Measurements from ENCODE around the gene HEATR3.

HEATR3 gene

DNA sequence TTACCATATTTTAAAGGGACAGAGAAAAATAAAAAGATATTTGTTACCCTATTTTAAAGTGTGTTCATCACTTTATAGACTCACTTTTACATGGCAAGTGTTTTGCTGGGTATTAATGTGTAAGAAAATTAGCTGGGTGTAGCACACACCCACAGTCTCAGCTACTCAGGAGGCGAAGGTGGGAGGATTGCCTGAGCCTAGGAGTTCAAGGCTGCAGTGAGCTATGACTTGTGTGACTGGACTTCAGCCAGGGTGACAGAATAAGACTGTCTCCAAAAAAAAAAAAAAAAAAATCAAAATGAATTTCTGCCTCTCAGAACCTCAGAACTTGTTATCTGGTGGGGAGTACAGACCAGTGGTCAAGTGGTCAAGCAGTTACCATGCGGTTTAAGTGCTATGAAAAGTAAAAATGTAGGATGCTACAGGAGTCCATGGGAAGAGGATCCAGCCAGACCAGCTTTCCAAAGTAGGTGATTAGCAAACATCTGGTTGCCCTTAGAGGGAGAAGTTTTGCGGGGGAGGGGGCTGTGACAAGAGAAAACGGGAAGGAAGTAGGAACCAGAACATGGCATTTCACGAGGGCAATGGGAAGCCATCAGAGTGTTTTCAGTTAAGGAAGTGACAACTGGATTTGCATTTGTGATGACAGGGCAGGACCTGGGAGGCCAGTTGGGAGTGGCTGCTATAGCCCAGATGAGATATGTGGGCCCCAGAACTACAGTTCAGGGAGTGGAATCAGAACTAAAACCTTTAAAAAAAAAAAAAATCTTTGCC is 26.8 kb upstream of the HEATR3 start:
- H3K27ac ChIP-seq, result no peak overlapping the region
- TF ChIP-seq, protein P1, sequence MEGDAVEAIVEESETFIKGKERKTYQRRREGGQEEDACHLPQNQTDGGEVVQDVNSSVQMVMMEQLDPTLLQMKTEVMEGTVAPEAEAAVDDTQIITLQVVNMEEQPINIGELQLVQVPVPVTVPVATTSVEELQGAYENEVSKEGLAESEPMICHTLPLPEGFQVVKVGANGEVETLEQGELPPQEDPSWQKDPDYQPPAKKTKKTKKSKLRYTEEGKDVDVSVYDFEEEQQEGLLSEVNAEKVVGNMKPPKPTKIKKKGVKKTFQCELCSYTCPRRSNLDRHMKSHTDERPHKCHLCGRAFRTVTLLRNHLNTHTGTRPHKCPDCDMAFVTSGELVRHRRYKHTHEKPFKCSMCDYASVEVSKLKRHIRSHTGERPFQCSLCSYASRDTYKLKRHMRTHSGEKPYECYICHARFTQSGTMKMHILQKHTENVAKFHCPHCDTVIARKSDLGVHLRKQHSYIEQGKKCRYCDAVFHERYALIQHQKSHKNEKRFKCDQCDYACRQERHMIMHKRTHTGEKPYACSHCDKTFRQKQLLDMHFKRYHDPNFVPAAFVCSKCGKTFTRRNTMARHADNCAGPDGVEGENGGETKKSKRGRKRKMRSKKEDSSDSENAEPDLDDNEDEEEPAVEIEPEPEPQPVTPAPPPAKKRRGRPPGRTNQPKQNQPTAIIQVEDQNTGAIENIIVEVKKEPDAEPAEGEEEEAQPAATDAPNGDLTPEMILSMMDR (conservative IDR thresholded peaks at IDR 0.05; ENCODE audit: low read depth), result no peak
- ChIA-PET POLR2A (ENCODE audit: low non-redundant PET) (no interaction called here), CTCF (interaction anchor here (0.6 kb wide), 1 partner anchor 631 kb away, joined by 3 read pairs; no protein-coding TSS in a partner anchor)
- DNase-seq (ENCODE audit: low spot score), result no peak

DNA sequence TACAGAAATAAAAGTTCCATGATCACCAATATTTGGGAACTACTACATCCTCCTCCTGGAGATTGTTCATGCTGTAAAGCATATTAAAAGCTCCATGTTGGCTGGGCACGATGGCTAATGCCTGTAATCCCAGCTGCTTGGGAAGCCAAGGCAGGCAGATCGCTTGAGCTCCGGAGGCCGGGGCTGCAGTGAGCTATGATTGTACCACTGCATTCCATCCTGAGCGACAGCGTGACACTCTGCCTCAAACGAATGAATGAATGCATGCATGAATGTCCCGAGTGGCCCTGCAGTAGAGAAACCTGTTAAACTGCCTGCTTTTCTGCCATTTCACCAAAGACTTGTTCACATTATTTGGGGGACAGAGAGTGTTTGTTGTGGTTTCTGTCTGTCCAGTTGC is 25.8 kb upstream of the HEATR3 start:
- no peak for DNase-seq (ENCODE audit: low spot score)
- ChIA-PET CTCF (interaction anchor here (1.7 kb wide), 1 partner anchor 15 kb away, joined by 6 read pairs; the partner anchor contains the start of gene CNEP1R1), POLR2A (ENCODE audit: low non-redundant PET) (no interaction called here)
- TF ChIP-seq, protein P1 (conservative IDR thresholded peaks at IDR 0.05; ENCODE audit: low read depth), result no peak
- no peak overlapping the region for H3K27ac ChIP-seq

DNA sequence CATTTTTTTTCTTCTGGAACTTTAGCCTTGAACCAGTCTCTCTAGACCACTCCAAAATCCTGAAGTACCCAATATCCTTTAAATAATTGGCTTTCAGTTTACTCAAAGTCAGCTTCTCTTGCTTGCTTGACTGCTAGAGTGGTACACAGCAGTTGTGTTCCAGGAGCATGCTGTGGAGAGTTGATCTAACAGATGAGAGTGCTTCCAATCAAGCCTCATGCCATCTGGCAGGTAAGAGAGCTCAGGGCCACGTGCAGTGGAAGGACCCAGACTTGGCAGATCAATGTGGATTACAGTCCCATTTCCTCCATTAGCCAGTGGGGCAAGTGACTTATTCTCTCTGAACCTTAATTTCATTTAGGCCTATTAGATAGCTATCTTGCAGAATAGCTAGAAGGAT is 25.1 kb upstream of the HEATR3 start:
- ChIA-PET CTCF (interaction anchor here (1.7 kb wide), 1 partner anchor 15 kb away, joined by 6 read pairs; the partner anchor contains the start of gene CNEP1R1), POLR2A (ENCODE audit: low non-redundant PET) (no interaction called here)
- no peak overlapping the region for H3K27ac ChIP-seq
- TF ChIP-seq, protein P1 (conservative IDR thresholded peaks at IDR 0.05; ENCODE audit: low read depth), result no peak
- no peak for DNase-seq (ENCODE audit: low spot score)

DNA sequence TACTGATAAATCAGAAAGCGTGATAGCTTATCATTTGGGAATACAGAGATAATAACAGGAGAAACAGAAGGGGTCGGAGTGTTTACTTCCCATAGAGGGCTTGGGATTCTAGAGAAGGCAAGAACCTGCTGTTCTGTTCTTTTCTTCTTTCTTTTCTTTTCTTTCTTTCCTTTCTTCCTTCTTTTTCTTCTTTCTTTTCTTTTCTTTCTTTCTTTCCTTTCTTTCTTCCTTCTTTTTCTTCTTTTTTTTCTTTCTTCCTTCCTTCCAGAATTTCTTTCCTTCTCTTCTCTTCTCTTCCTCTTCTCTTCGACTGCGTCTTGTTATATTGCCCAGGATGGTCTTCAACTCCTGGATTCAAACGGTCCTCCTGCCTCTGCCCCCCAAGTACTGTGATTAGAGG is 22.4 kb upstream of the HEATR3 start:
- ChIA-PET POLR2A (ENCODE audit: low non-redundant PET) (no interaction called here), CTCF (no interaction called here)
- DNase-seq (ENCODE audit: low spot score), result no peak
- no peak overlapping the region for H3K27ac ChIP-seq
- TF ChIP-seq, protein P1 (conservative IDR thresholded peaks at IDR 0.05; ENCODE audit: low read depth), result no peak

DNA sequence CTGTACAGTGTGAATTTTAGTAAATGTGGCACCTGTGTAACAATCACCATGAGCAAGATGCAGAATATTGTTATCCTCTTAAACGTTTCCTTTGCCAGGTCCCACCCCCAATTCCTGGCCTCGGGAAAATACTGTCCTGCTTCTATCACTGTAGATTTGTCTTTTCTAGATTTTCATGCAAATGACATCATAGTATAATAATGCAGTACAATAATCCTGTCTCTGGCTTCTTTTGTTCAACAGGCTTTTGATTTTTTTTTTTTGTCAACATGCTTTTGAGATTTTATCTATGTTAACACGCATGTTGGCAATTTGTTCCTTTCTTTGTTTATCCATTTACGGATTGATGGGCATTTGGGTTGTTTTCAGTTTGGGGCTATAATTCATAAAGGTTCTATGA is 20.4 kb upstream of the HEATR3 start:
- TF ChIP-seq, protein P1 (conservative IDR thresholded peaks at IDR 0.05; ENCODE audit: low read depth), result no peak
- ChIA-PET POLR2A (ENCODE audit: low non-redundant PET) (interaction anchor here (0.6 kb wide), 1 partner anchor 245 kb away, joined by 3 read pairs; no protein-coding TSS in a partner anchor), CTCF (no interaction called here)
- H3K27ac ChIP-seq, result no peak overlapping the region
- no peak for DNase-seq (ENCODE audit: low spot score)

DNA sequence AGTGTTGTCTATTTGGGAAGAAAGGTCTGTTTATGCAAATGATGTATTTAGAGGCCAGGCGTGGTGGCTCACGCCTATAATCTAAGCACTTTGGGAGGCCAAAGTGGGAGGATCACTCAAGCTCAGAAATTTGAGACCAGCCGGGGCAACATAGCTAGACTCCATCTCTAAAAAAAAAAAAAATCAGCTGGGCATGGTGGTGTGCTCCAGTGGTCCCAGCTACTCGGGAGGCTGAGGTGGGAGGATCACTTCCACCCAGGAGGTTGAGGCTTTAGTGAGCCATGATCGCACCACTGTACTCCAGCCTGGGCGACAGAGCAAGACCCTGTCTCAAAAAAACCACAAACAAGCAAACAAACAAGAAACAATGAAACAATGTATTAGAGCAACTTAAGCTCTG is 18.9 kb upstream of the HEATR3 start:
- H3K27ac ChIP-seq, result no peak overlapping the region
- POLR2A ChIA-PET (ENCODE audit: low non-redundant PET), result no interaction called here
- no peak for DNase-seq (ENCODE audit: low spot score)
- TF ChIP-seq, protein P1 (conservative IDR thresholded peaks at IDR 0.05; ENCODE audit: low read depth), result no peak
- CTCF ChIA-PET, result interaction anchor here (0.7 kb wide), 1 partner anchor 439 kb away, joined by 8 read pairs; no protein-coding TSS in a partner anchor

All from RWPE1 (cell line).